GM10266 (cell line): ENCODE measurements around the gene LTBP2.

Source experiments
- DNase-seq: peaks from one replicate; pipeline ENCODE4 v3.0.0; 2012; ENCODE audit errors: extremely low spot score
- CTCF ChIP-seq: IDR thresholded peaks from 2 replicates; pipeline ENCODE4 v1.5.1; 2012; ENCODE audit warnings: mild to moderate bottlenecking, low read depth; ENCODE audit not compliant: control insufficient read depth, insufficient read depth; ENCODE audit errors: missing control alignments

LTBP2 gene

DNA sequence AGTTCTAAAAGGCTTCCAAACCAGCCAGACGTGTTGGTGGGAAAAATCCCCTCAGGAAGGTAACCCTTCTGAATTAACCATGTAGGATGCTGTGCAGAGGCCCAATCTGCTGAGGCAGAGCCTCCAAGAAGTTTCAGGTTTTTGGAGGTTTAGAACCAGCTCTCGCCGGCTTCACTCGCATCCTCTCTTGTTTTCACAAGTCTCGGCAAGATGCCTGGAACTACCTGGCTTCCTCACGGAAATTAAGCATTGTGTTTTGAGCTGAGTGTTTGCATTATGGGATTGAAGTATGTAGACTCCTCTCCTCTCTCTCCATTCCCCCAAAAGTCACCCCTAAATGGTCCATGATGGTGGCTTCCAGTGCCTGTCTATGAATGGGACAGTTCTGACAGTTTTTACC is 20.6 kb downstream of the LTBP2 start:
- no peak for TF ChIP-seq CTCF

GRCh38 chr14:74589291-74589879 is 22.7 kb downstream of the LTBP2 start:
- no peak for TF ChIP-seq CTCF
- no peak for DNase-seq

More for the DNA sequence above, 20.6 kb downstream of the LTBP2 start:
- DNase-seq, result no peak

- DNase-seq, result no peak
- no peak for TF ChIP-seq CTCF
Measured at GRCh38 chr14:74587363-74587707, 24.7 kb downstream of the LTBP2 start.

GRCh38 chr14:74586681-74587362 is 25.2 kb downstream of the LTBP2 start:
- no peak for TF ChIP-seq CTCF
- DNase-seq, result no peak

GRCh38 chr14:74585406-74586335 is 26.4 kb downstream of the LTBP2 start:
- no peak for TF ChIP-seq CTCF
- DNase-seq, result no peak

DNA sequence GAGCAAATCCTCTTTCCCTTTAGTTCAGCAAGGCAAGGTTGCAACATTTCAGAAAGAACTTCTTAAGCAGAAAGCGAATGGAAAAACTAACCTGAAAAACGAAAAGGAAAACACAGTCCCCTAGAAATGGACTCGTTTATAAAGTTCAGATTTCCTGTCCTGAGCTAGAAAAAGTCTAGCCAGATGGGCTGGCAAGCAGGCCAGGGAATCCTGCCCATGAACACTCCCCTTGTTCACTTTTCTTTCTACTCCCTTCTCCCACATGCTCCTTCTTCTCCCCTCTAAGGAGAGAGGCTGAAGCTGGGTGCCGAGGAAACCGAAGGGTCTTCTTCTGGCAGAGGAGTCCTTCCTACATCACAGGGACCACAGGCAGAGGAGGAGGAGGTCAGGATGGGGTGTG is 27.1 kb downstream of the LTBP2 start:
- TF ChIP-seq CTCF, result no peak
- no peak for DNase-seq
